ENCODE data around the gene MED20. TPM values are rescaled to one million over a fixed set of nuclear protein-coding genes. Genes with fewer than 3 reads are reported as not detected.
A peak's percentile ranks its signal among the peaks of the same experiment; 100 is the strongest.

The MED20 gene
- total RNA-seq, 1 experiment from 2014 or later = 26.4 TPM

GRCh38 chr6:41967312-41968287 lies 46.7 kb upstream of the MED20 start:
- no TSS peak for BruUV-seq (replicated peaks)
- Histone ChIP-seq H4K20me1 (ENCODE audit: insufficient read depth) (no peaks in the 10 kb centered on the region), H3K4me2 (ENCODE audit: low read length) (peak overlapping the region; percentile 59)

GRCh38 chr6:41966961-41967311 lies 46.0 kb upstream of the MED20 start:
- H3K9me3 ChIP-seq (ENCODE audit: control insufficient read depth in 1 of 2, insufficient read depth in 1 of 2, low read depth in 1 of 2, low read length in 2 of 2) = no peaks in the 10 kb centered on the region
- H3K27ac ChIP-seq (ENCODE audit: low read depth, low read length) = peak overlapping the region; percentile 79; the same call in 1 of the 2 replicates
- H3K9ac ChIP-seq (ENCODE audit: low read length) = peak overlapping the region; percentile 33
- H3K4me1 ChIP-seq (ENCODE audit: control insufficient read depth in 1 of 2, insufficient read depth in 2 of 2, low read length in 2 of 2) = peaks cover 24 to 38% of the 10 kb centered on the region in 2 experiments
- H3K27me3 ChIP-seq (ENCODE audit: insufficient read depth, low read length) = no peaks in the 10 kb centered on the region
- peak overlapping the region in 1 of 2 experiments; percentile 15; a peak in 2 of 4 replicates for H3K4me3 ChIP-seq (replicated peaks in 1 of 2; ENCODE audit: low read depth in 1 of 2, low read length in 2 of 2)
- no peaks in the 10 kb centered on the region for H3K79me2 ChIP-seq (ENCODE audit: insufficient read depth, low read length)
- H3K36me3 ChIP-seq (ENCODE audit: control insufficient read depth in 1 of 2, insufficient read depth in 2 of 2, low read length in 2 of 2) = no peaks in the 10 kb centered on the region
- peak overlapping the region; percentile 74 for H2AFZ ChIP-seq (ENCODE audit: low read depth, low read length, poor library complexity, severe bottlenecking)
- H3K9me2 ChIP-seq (ENCODE audit: insufficient read depth) = no peaks in the 10 kb centered on the region
- intact Hi-C loops (cut with micrococcal nuclease) = no loop called here
- peak overlapping the region; percentile 59 for H3K4me2 ChIP-seq (ENCODE audit: low read length)
- no peaks in the 10 kb centered on the region for H4K20me1 ChIP-seq (ENCODE audit: insufficient read depth)
- RAD21 ChIA-PET (ENCODE audit: low non-redundant PET in 1 of 2, low total read pairs in 2 of 2, uncharacterized antibody in 2 of 2, unreplicated experiment in 2 of 2) = no interaction called here
- CTCF ChIA-PET = interaction anchor here (1.5 kb wide), 1 partner anchor 46 kb away, joined by 4 read pairs; the partner anchor contains the start of genes BYSL and MED20
- peak; percentile 89 for ATAC-seq
- no TSS peak for BruUV-seq (replicated peaks)
- DNase-seq (ENCODE audit: low read depth, low spot score) = peak; percentile 80
- POLR2A ChIA-PET = no interaction called here
- TF ChIP-seq FOSL1 (IDR thresholded peaks at IDR 0.05; ENCODE audit: low read depth) (peak; percentile 66), EZH2 (IDR thresholded peaks at IDR 0.05) (no peak), CEBPB (IDR thresholded peaks at IDR 0.05; ENCODE audit: low read depth) (no peak), ATF3 (IDR thresholded peaks at IDR 0.05) (no peak), EZH2phosphoT487 (IDR thresholded peaks at IDR 0.05; ENCODE audit: borderline replicate concordance) (no peak), CTCF (IDR thresholded peaks at IDR 0.05 in 2 of 3, conservative IDR thresholded peaks at IDR 0.05 in 1 of 3; ENCODE audit: borderline replicate concordance in 1 of 3, insufficient read depth in 1 of 3, low read depth in 2 of 3, low read length in 2 of 3) (no peak), JUND (IDR thresholded peaks at IDR 0.05) (peak; percentile 53), MAX (IDR thresholded peaks at IDR 0.05) (peak; percentile 25), SP1 (IDR thresholded peaks at IDR 0.05; ENCODE audit: low read depth) (peak; percentile 11; the same call in 1 of the 2 replicates), SIN3A (IDR thresholded peaks at IDR 0.05; ENCODE audit: low read depth) (no peak), RAD21 (IDR thresholded peaks at IDR 0.05; ENCODE audit: low read depth) (no peak)

More at GRCh38 chr6:41967312-41968287, 46.7 kb upstream of the MED20 start:
- ChIA-PET CTCF (interaction anchor here (0.9 kb wide), 1 partner anchor 47 kb away, joined by 3 read pairs; the partner anchor contains the start of genes BYSL and MED20), RAD21 (ENCODE audit: low non-redundant PET in 1 of 2, low total read pairs in 2 of 2, uncharacterized antibody in 2 of 2, unreplicated experiment in 2 of 2) (no interaction called here), POLR2A (no interaction called here)
- H3K9me3 ChIP-seq (ENCODE audit: control insufficient read depth in 1 of 2, insufficient read depth in 1 of 2, low read depth in 1 of 2, low read length in 2 of 2) = no peaks in the 10 kb centered on the region
- H3K27ac ChIP-seq (ENCODE audit: low read depth, low read length) = peak overlapping the region; percentile 79
- no peaks in the 10 kb centered on the region for H3K9me2 ChIP-seq (ENCODE audit: insufficient read depth)
- no peaks in the 10 kb centered on the region for H3K27me3 ChIP-seq (ENCODE audit: insufficient read depth, low read length)
- intact Hi-C loops (cut with micrococcal nuclease) = no loop called here
- TF ChIP-seq CBX3 (IDR thresholded peaks at IDR 0.05; ENCODE audit: low read depth) (peak; percentile 66; the same call in 1 of the 2 replicates), FOSL1 (IDR thresholded peaks at IDR 0.05; ENCODE audit: low read depth) (no peak; the same call in none of the 2 replicates), SP1 (IDR thresholded peaks at IDR 0.05; ENCODE audit: low read depth) (0 out of 2 replicates have a peak, but pooled peaks have one; percentile 1), POLR2A (IDR thresholded peaks at IDR 0.05; ENCODE audit: borderline replicate concordance, extremely low read depth, insufficient read depth, insufficient read length) (no peak), EGR1 (IDR thresholded peaks at IDR 0.05; ENCODE audit: low read depth) (peak; percentile 22; the same call in 1 of the 2 replicates), CEBPB (IDR thresholded peaks at IDR 0.05; ENCODE audit: low read depth) (peak; percentile 63), EZH2 (IDR thresholded peaks at IDR 0.05) (no peak), JUND (IDR thresholded peaks at IDR 0.05) (0 out of 2 replicates have a peak, but pooled peaks have one; percentile 42), ELF1 (IDR thresholded peaks at IDR 0.05; ENCODE audit: borderline replicate concordance, low read depth) (peak; percentile 81), RAD21 (IDR thresholded peaks at IDR 0.05; ENCODE audit: low read depth) (0 out of 2 replicates have a peak, but pooled peaks have one; percentile 8), TCF7L2 (IDR thresholded peaks at IDR 0.05; ENCODE audit: borderline replicate concordance, extremely low read depth, insufficient read depth, insufficient read length) (no peak)
- H3K4me3 ChIP-seq (replicated peaks in 1 of 2; ENCODE audit: low read depth in 1 of 2, low read length in 2 of 2) = peak overlapping the region; percentile 1 to 15; a peak in 2 of 4 replicates
- H3K9ac ChIP-seq (ENCODE audit: low read length) = peak overlapping the region; percentile 33
- ATAC-seq (peak; percentile 70), DNase-seq (ENCODE audit: low read depth, low spot score) (peak; percentile 63)
- no peaks in the 10 kb centered on the region for H3K79me2 ChIP-seq (ENCODE audit: insufficient read depth, low read length)
- H3K4me1 ChIP-seq (ENCODE audit: control insufficient read depth in 1 of 2, insufficient read depth in 2 of 2, low read length in 2 of 2) = peaks cover 24 to 37% of the 10 kb centered on the region in 2 experiments
- peak overlapping the region; percentile 74 for H2AFZ ChIP-seq (ENCODE audit: low read depth, low read length, poor library complexity, severe bottlenecking)
- H3K36me3 ChIP-seq (ENCODE audit: control insufficient read depth in 1 of 2, insufficient read depth in 2 of 2, low read length in 2 of 2) = no peaks in the 10 kb centered on the region
